SK-N-SH (cell line): ENCODE results near the gene TBC1D5. TPM values are rescaled to one million over a fixed set of nuclear protein-coding genes. Genes with fewer than 3 reads are reported as not detected.
A peak's percentile ranks its signal among the peaks of the same experiment; 100 is the strongest.

Experiments used
- CTCF ChIA-PET: fragments of 300-600, 350-600 bp; formaldehyde crosslinking; extraction: SDS; loops from one replicate; lab custom pipeline; 2021; lab: Yijun Ruan, JAX
- POLR2A ChIA-PET: fragments of 350-600 bp; sonication (Branson Sonifier 250); formaldehyde crosslinking; extraction: SDS; loops from one replicate; lab custom pipeline; 2020; ENCODE audit warnings: antibody characterized with exemption, inconsistent platforms; lab: Yijun Ruan, JAX
- DNase-seq: peaks from one replicate; pipeline ENCODE4 v3.0.0; 2012
- H2AFZ ChIP-seq: fragments of 200-600 bp; sonication (generic); 2 replicates; pipeline ENCODE4 v1.8.1; 2016; ENCODE audit warnings: antibody characterized with exemption, mild to moderate bottlenecking, low read depth
- H3F3A ChIP-seq: fragments of 200-600 bp; sonication (generic); replicated peaks from 2 replicates; pipeline ENCODE3; 2016; ENCODE audit warnings: antibody characterized with exemption, mild to moderate bottlenecking; ENCODE audit not compliant: insufficient read depth
- H3K27ac ChIP-seq, 2 experiments: fragments of 200-500 bp in 1 of 2; fragments of 200-600 bp in 1 of 2; sonication (Bioruptor generic) in 1 of 2; sonication (generic), shearing (Covaris generic) in 1 of 2; 2 replicates each; pipeline versions ENCODE4 v1.5.1 to v1.6.1; 2014 to 2016; ENCODE audit warnings: low read depth in 2 of 2, inconsistent platforms in 1 of 2, low read length in 1 of 2, mild to moderate bottlenecking in 1 of 2, mixed read lengths in 1 of 2
- H3K27me3 ChIP-seq: fragments of 200-600 bp; sonication (generic), shearing (Covaris generic); 2 replicates; pipeline ENCODE4 v1.6.1; 2016; ENCODE audit warnings: mixed run types; ENCODE audit not compliant: insufficient read depth
- H3K36me3 ChIP-seq, 2 experiments: fragments of 200-500 bp in 1 of 2; fragments of 200-600 bp in 1 of 2; sonication (Bioruptor generic) in 1 of 2; sonication (generic) in 1 of 2; replicated peaks in 1 of 2; 2 replicates each; pipeline versions ENCODE3 to v1.5.1; 2014 to 2016; ENCODE audit warnings: low read length in 1 of 2, mild to moderate bottlenecking in 1 of 2; ENCODE audit not compliant: insufficient read depth in 2 of 2, control insufficient read depth in 1 of 2
- H3K4me1 ChIP-seq, 2 experiments: fragments of 200-500 bp in 1 of 2; fragments of 200-600 bp in 1 of 2; sonication (Bioruptor generic) in 1 of 2; sonication (generic), shearing (Covaris generic) in 1 of 2; 2 replicates each; pipeline versions ENCODE4 v1.5.1 to v1.6.1; 2014 to 2016; ENCODE audit warnings: low read depth in 1 of 2, low read length in 1 of 2, mixed run types in 1 of 2; ENCODE audit not compliant: insufficient read depth in 2 of 2, control insufficient read depth in 1 of 2
- H3K4me2 ChIP-seq: fragments of 200-600 bp; sonication (generic), shearing (Covaris generic); 2 replicates; pipeline ENCODE4 v1.6.1; 2017; ENCODE audit warnings: mixed run types
- H3K4me3 ChIP-seq, 2 experiments: fragments of 200-500 bp in 1 of 2; fragments of 200-600 bp in 1 of 2; sonication (Bioruptor generic) in 1 of 2; sonication (generic), shearing (Covaris generic) in 1 of 2; 2 replicates each; pipeline versions ENCODE4 v1.5.1 to v1.8.1; 2014 to 2016; ENCODE audit warnings: low read depth in 2 of 2, inconsistent platforms in 1 of 2, low read length in 1 of 2, mild to moderate bottlenecking in 1 of 2, mixed read lengths in 1 of 2, moderate library complexity in 1 of 2
- H3K79me2 ChIP-seq: fragments of 200-600 bp; sonication (generic); 2 replicates; pipeline ENCODE4 v1.8.1; 2017; ENCODE audit warnings: mild to moderate bottlenecking; ENCODE audit not compliant: insufficient read depth
- H3K9ac ChIP-seq: fragments of 200-600 bp; sonication (generic); 2 replicates; pipeline ENCODE4 v1.6.1; 2017; ENCODE audit warnings: mixed run types
- H3K9me2 ChIP-seq: fragments of 200-600 bp; sonication (generic); 2 replicates; pipeline ENCODE4 v1.6.1; 2017; ENCODE audit warnings: mixed run types
- H3K9me3 ChIP-seq: fragments of 200-600 bp; sonication (generic); 2 replicates; pipeline ENCODE4 v1.6.1; 2017; ENCODE audit warnings: mixed run types, mild to moderate bottlenecking, moderate library complexity
- H4K20me1 ChIP-seq: fragments of 200-600 bp; sonication (generic); 2 replicates; pipeline ENCODE4 v1.6.1; 2017; ENCODE audit warnings: mild to moderate bottlenecking, mixed run types; ENCODE audit not compliant: insufficient read depth
- CHD2 ChIP-seq: fragments of 150-350 bp; IDR thresholded peaks from 2 replicates; pipeline ENCODE4 v1.6.1; 2018; ENCODE audit warnings: low read length; ENCODE audit not compliant: partially characterized antibody
- FOSL2 ChIP-seq: IDR thresholded peaks from 2 replicates; pipeline ENCODE4 v1.4.0; 2012; ENCODE audit warnings: low read depth, mild to moderate bottlenecking, moderate library complexity, borderline replicate concordance
- FOXJ3 ChIP-seq: sonication (generic); formaldehyde crosslinking; IDR thresholded peaks from 2 replicates; pipeline ENCODE4 v1.5.1; 2020; ENCODE audit warnings: mild to moderate bottlenecking, missing genetic modification reagents
- JUND ChIP-seq: IDR thresholded peaks from 2 replicates; pipeline ENCODE4 v1.4.0; 2012
- MEF2A ChIP-seq: IDR thresholded peaks from 2 replicates; pipeline ENCODE4 v1.4.0; 2012; ENCODE audit warnings: low read depth, borderline replicate concordance
- NRF1 ChIP-seq: IDR thresholded peaks from 2 replicates; pipeline ENCODE4 v1.6.1; 2012; ENCODE audit warnings: low read depth, mild to moderate bottlenecking, low read length
- RAD21 ChIP-seq: IDR thresholded peaks from 2 replicates; pipeline ENCODE4 v1.6.1; 2012; ENCODE audit warnings: mild to moderate bottlenecking, low read length
- SIN3A ChIP-seq: IDR thresholded peaks from 2 replicates; pipeline ENCODE4 v1.6.1; 2012; ENCODE audit warnings: low read depth, mild to moderate bottlenecking, low read length, moderate library complexity, borderline replicate concordance
- TAF1 ChIP-seq: IDR thresholded peaks from 2 replicates; pipeline ENCODE4 v1.6.1; 2012; ENCODE audit warnings: low read depth, mild to moderate bottlenecking, low read length, moderate library complexity, borderline replicate concordance
- WGBS: methylation state at CpG from one replicate; pipeline ENCODE4 v1.1.6; 2017; ENCODE audit warnings: low lambda C conversion rate; 5-methylcytosine and 5-hydroxymethylcytosine counted together
- polyA plus RNA-seq, 3 experiments: library from polyadenylated mRNA; depleted of rRNA; stranded (reverse); fragments of >200 nt; gene quantifications; 2 replicates each; pipeline ENCODE4 v1.2.3, GENCODE V29; 2012
- TF ChIP-seq, protein P1 (sequence below): IDR thresholded peaks from 2 replicates; pipeline ENCODE4 v1.4.0; 2012; ENCODE audit warnings: low read depth, borderline replicate concordance
- TF ChIP-seq, protein P2 (sequence below): IDR thresholded peaks from 2 replicates; pipeline ENCODE4 v1.4.0; 2012; ENCODE audit warnings: low read depth

TBC1D5 gene
- polyA plus RNA-seq, 1 of the 3 experiments (the other 2 are of a cell fraction): 19.5 TPM

DNA sequence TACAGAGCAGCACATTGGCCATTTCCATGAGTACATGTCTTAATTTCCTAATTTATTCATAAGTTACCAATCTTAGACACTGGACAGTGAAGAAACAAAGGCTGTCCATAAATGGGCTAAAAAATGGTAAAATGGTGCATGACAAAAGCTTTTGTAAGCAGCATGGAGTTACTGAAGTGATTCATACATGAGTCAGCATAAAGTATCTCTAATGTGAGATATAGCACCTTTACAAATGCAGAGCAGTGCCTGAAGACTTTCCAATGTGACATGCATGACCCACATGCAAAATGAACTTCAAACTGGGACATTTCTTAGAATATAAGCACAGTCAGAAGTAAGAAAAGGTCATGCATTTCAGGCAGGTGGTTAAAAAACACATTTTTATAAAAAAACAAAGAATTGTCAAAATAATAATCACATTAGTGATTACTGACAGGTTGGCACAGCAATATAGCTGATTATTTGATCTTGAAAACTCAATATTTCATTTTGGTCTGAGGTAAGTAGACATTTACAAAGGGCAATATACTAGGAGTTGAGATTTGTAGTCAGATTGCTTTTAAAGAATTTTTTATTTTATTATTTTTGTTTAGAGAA, 558.4 kb downstream of the TBC1D5 start:
- H3F3A ChIP-seq: peaks cover 4% of the 10 kb centered on the region
- H3K4me1 ChIP-seq: peaks cover 4 to 5% of the 10 kb centered on the region in 2 experiments; a peak in 1 of 4 replicates
- H3K9ac ChIP-seq: no peak overlapping the region
- no peak overlapping the region for H3K4me2 ChIP-seq
- ChIA-PET CTCF (interaction anchor here (1.3 to 1.6 kb wide), 2 partner anchors 10 to 15 kb away, joined by 4 read pairs; no protein-coding TSS in a partner anchor), POLR2A (no interaction called here)
- H4K20me1 ChIP-seq: no peaks in the 10 kb centered on the region
- TF ChIP-seq FOSL2: peak; percentile 72; the same call in 1 of the 2 replicates
- TF ChIP-seq CHD2: no peak
- TF ChIP-seq FOXJ3 (CRISPR knock-in tag): no peak
- peak; percentile 35; the same call in 1 of the 2 replicates for TF ChIP-seq JUND
- H2AFZ ChIP-seq: no peak overlapping the region
- peaks cover 0 to 6% of the 10 kb centered on the region in 2 experiments for H3K36me3 ChIP-seq
- no peak overlapping the region for H3K4me3 ChIP-seq
- no peak for DNase-seq
- no peak overlapping the region for H3K27ac ChIP-seq
- no peaks in the 10 kb centered on the region for H3K79me2 ChIP-seq
- H3K27me3 ChIP-seq: no peaks in the 10 kb centered on the region
- H3K9me3 ChIP-seq: no peaks in the 10 kb centered on the region
- H3K9me2 ChIP-seq: no peaks in the 10 kb centered on the region

DNA sequence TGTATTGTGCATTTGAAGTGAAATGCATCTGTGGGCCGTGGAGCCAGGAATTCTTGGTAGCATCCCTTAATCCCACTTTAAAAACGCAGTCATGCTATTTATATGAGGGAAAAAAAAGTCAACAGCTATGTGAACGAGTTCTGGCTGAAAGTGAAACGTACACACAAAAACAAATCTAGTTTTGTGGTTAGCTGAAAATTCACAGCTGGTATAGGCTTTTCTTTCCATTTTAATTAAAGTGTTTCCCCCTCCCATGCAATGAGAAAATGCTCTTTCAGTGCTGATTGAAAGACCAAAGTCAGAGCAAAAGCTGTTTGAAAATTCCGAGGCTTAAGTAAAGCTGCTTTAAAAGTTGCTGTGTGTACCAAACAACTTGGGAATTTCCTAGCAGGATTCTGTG, 560.3 kb downstream of the TBC1D5 start:
- H3K9ac ChIP-seq: no peak overlapping the region
- peaks cover 4 to 5% of the 10 kb centered on the region in 2 experiments; a peak in 1 of 4 replicates for H3K4me1 ChIP-seq
- 95% methylated on average over 5 of the region's 5 CpGs for WGBS
- TF ChIP-seq MEF2A (no peak), TAF1 (no peak), SIN3A (no peak), FOXJ3 (CRISPR knock-in tag) (no peak), NRF1 (no peak), RAD21 (no peak)
- TF ChIP-seq, protein P1, sequence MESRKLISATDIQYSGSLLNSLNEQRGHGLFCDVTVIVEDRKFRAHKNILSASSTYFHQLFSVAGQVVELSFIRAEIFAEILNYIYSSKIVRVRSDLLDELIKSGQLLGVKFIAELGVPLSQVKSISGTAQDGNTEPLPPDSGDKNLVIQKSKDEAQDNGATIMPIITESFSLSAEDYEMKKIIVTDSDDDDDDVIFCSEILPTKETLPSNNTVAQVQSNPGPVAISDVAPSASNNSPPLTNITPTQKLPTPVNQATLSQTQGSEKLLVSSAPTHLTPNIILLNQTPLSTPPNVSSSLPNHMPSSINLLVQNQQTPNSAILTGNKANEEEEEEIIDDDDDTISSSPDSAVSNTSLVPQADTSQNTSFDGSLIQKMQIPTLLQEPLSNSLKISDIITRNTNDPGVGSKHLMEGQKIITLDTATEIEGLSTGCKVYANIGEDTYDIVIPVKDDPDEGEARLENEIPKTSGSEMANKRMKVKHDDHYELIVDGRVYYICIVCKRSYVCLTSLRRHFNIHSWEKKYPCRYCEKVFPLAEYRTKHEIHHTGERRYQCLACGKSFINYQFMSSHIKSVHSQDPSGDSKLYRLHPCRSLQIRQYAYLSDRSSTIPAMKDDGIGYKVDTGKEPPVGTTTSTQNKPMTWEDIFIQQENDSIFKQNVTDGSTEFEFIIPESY: no peak
- TF ChIP-seq, protein P2, sequence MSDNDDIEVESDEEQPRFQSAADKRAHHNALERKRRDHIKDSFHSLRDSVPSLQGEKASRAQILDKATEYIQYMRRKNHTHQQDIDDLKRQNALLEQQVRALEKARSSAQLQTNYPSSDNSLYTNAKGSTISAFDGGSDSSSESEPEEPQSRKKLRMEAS: no peak
- no peaks in the 10 kb centered on the region for H3K27me3 ChIP-seq
- H3K27ac ChIP-seq: no peak overlapping the region
- ChIA-PET POLR2A (no interaction called here), CTCF (interaction anchor here (1.5 kb wide), 1 partner anchor 15 kb away, joined by 3 read pairs; no protein-coding TSS in a partner anchor)
- no peaks in the 10 kb centered on the region for H3K9me2 ChIP-seq
- H3K36me3 ChIP-seq: peaks cover 0 to 6% of the 10 kb centered on the region in 2 experiments
- no peak overlapping the region for H3K4me3 ChIP-seq
- no peak overlapping the region for H3K4me2 ChIP-seq
- H3F3A ChIP-seq: peaks cover 4% of the 10 kb centered on the region
- no peak for DNase-seq
- H2AFZ ChIP-seq: no peak overlapping the region
- no peaks in the 10 kb centered on the region for H3K79me2 ChIP-seq
- no peaks in the 10 kb centered on the region for H4K20me1 ChIP-seq
- no peaks in the 10 kb centered on the region for H3K9me3 ChIP-seq
